Endothelial cell of umbilical vein (primary cell): ENCODE results near the gene GUCA1A. TPM values are rescaled to one million over a fixed set of nuclear protein-coding genes. Genes with fewer than 3 reads are reported as not detected.

Source experiments
- BruUV-seq: library from RNA; stranded (reverse); fragments of 400-500 nt; replicated peaks from 2 replicates; lab custom pipeline; 2021; lab: Mats Ljungman, UMichigan
- CTCF ChIA-PET: fragments of 300-600, 350-600 bp; sonication (Branson Sonifier 250); formaldehyde crosslinking; loops from one replicate; lab custom pipeline; 2021; ENCODE audit warnings: antibody characterized with exemption, inconsistent platforms; lab: Charles Lee
- POLR2A ChIA-PET: fragments of 300-600, 350-600 bp; sonication (Branson Sonifier 250); formaldehyde crosslinking; loops from one replicate; lab custom pipeline; 2021; ENCODE audit warnings: antibody characterized with exemption, inconsistent platforms; lab: Charles Lee
- DNase-seq: peaks from one replicate; pipeline ENCODE4 v3.0.0-alpha.2; 2011; ENCODE audit warnings: low read depth, low spot score
- FAIRE-seq: peaks from 2 replicates; lab custom pipeline; 2011; peaks lifted over from hg19 to GRCh38; lab: Jason Lieb, UNC
- H2AFZ ChIP-seq: 2 replicates; pipeline ENCODE4 v1.6.0; 2012; ENCODE audit warnings: low read depth, low read length, control low read depth, inconsistent platforms
- H3K27ac ChIP-seq: 2 replicates; pipeline ENCODE4 v1.5.1; 2011; ENCODE audit warnings: low read depth, mild to moderate bottlenecking, control low read depth, low read length, moderate library complexity; ENCODE audit not compliant: insufficient read depth
- H3K27me3 ChIP-seq, 2 experiments: 2 replicates each; pipeline versions ENCODE4 v1.6.0 to v1.6.1; 2011; ENCODE audit warnings: low read length in 2 of 2, mixed read lengths in 1 of 2; ENCODE audit not compliant: control insufficient read depth in 2 of 2, insufficient read depth in 2 of 2
- H3K36me3 ChIP-seq, 2 experiments: 2 replicates in 1 of 2; 3 replicates in 1 of 2; pipeline ENCODE4 v1.5.1; 2011; ENCODE audit warnings: low read length in 2 of 2, mild to moderate bottlenecking in 1 of 2, moderate library complexity in 1 of 2; ENCODE audit not compliant: control insufficient read depth in 2 of 2, insufficient read depth in 2 of 2; ENCODE audit errors: extremely low read depth in 1 of 2
- H3K4me1 ChIP-seq: 3 replicates; pipeline ENCODE4 v1.5.1; 2011; ENCODE audit warnings: mild to moderate bottlenecking, low read length; ENCODE audit not compliant: control insufficient read depth, insufficient read depth; ENCODE audit errors: extremely low read depth
- H3K4me2 ChIP-seq: 2 replicates; pipeline ENCODE4 v1.6.1; 2011; ENCODE audit warnings: low read length, control low read depth, mixed read lengths; ENCODE audit not compliant: insufficient read depth
- H3K4me3 ChIP-seq, 3 experiments: fragments of 200-600 bp in 1 of 3; sonication (generic), shearing (Covaris generic) in 1 of 3; replicated peaks in 1 of 3; 2 replicates each; pipeline ENCODE4 v1.5.1; 2011 to 2016; ENCODE audit warnings: control low read depth in 3 of 3, low read length in 3 of 3, mild to moderate bottlenecking in 2 of 3, inconsistent platforms in 1 of 3, low read depth in 1 of 3, moderate library complexity in 1 of 3; ENCODE audit not compliant: insufficient read depth in 1 of 3
- H3K79me2 ChIP-seq: 2 replicates; pipeline ENCODE4 v1.6.0; 2012; ENCODE audit warnings: low read length, inconsistent platforms; ENCODE audit not compliant: control insufficient read depth, insufficient read depth
- H3K9ac ChIP-seq: replicated peaks from 2 replicates; pipeline ENCODE3; 2011; ENCODE audit warnings: low read length, control low read depth; ENCODE audit not compliant: insufficient read depth; ENCODE audit errors: extremely low read depth
- H3K9me1 ChIP-seq: replicated peaks from 3 replicates; pipeline ENCODE4 v1.6.0; 2011; ENCODE audit warnings: mild to moderate bottlenecking, low read length; ENCODE audit not compliant: control insufficient read depth, insufficient read depth; ENCODE audit errors: extremely low read depth
- H3K9me3 ChIP-seq: replicated peaks from 2 replicates; pipeline ENCODE4 v1.5.1; 2012; ENCODE audit warnings: low read length, inconsistent platforms; ENCODE audit not compliant: control insufficient read depth, insufficient read depth
- H4K20me1 ChIP-seq: replicated peaks from 2 replicates; pipeline ENCODE3; 2011; ENCODE audit warnings: mild to moderate bottlenecking, low read length; ENCODE audit not compliant: control insufficient read depth, insufficient read depth; ENCODE audit errors: extremely low read depth
- CTCF ChIP-seq, 2 donors: IDR thresholded peaks; 1 replicate in 1 of 2; 2 replicates in 1 of 2; pipeline ENCODE4 v1.5.1; 2011; ENCODE audit warnings: low read length in 2 of 2, mild to moderate bottlenecking in 2 of 2, moderate library complexity in 2 of 2, control low read depth in 1 of 2, inconsistent platforms in 1 of 2, low read depth in 1 of 2; ENCODE audit not compliant: insufficient read depth in 1 of 2; ENCODE audit errors: extremely low read depth in 1 of 2
- EZH2 ChIP-seq: IDR thresholded peaks from 2 replicates; pipeline ENCODE4 v1.6.1; 2012; ENCODE audit warnings: borderline replicate concordance, low read depth, mild to moderate bottlenecking, moderate library complexity, low read length, inconsistent platforms; ENCODE audit not compliant: severe bottlenecking
- FOS ChIP-seq: IDR thresholded peaks from 2 replicates; pipeline ENCODE4 v1.6.1; 2011; ENCODE audit warnings: mild to moderate bottlenecking, low read length, moderate library complexity, borderline replicate concordance; ENCODE audit not compliant: insufficient read depth
- GATA2 ChIP-seq: IDR thresholded peaks from 2 replicates; pipeline ENCODE4 v1.7.0; 2011; ENCODE audit warnings: low read depth, mild to moderate bottlenecking, moderate library complexity, mixed read lengths, low read length; ENCODE audit not compliant: insufficient read length, insufficient read depth
- JUN ChIP-seq: IDR thresholded peaks from 2 replicates; pipeline ENCODE4 v1.6.1; 2011; ENCODE audit warnings: borderline replicate concordance, low read depth; ENCODE audit not compliant: insufficient read length, insufficient read depth
- MAX ChIP-seq: IDR thresholded peaks from 2 replicates; pipeline ENCODE4 v1.6.1; 2011; ENCODE audit not compliant: insufficient read depth, insufficient read length
- MYC ChIP-seq: IDR thresholded peaks from one replicate; pipeline ENCODE4 v1.6.1; 2011; ENCODE audit warnings: mild to moderate bottlenecking, low read depth, low read length
- POLR2A ChIP-seq: IDR thresholded peaks from 2 replicates; pipeline ENCODE4 v1.6.1; 2012; ENCODE audit warnings: low read depth, mild to moderate bottlenecking, control low read depth, low read length
- POLR2AphosphoS5 ChIP-seq: IDR thresholded peaks from 2 replicates; pipeline ENCODE4 v1.6.1; 2012; ENCODE audit warnings: low read depth, mild to moderate bottlenecking, control low read depth, low read length, moderate library complexity; ENCODE audit not compliant: insufficient read depth
- dilution Hi-C: fragments of 300-500 bp; cut with MboI; formaldehyde crosslinking; loops from one replicate; pipeline ENCODE4 v1.15.0; 2019; ENCODE audit warnings: low sequenced_read_pairs; ENCODE audit not compliant: extremely low pct_ligation_motif_present
- intact Hi-C: fragments of 100-400 bp; cut with micrococcal nuclease; formaldehyde crosslinking; loops from one replicate; pipeline ENCODE4 v1.10.0; 2022
- polyA plus RNA-seq, 4 experiments: library from polyadenylated mRNA; depleted of rRNA in 3 of 4; stranded (reverse) in 3 of 4; unstranded in 1 of 4; fragments of >200 nt; gene quantifications; 2 replicates each; pipeline versions ENCODE4 v1.2.1 to v1.2.3, GENCODE V29; 2011 to 2012; ENCODE audit warnings: missing spikeins in 1 of 4
- total RNA-seq: library from RNA; stranded (reverse); gene quantifications from 2 replicates; pipeline ENCODE4 v1.2.3, GENCODE V29; 2021

GUCA1A gene
- total and polyA plus RNA-seq, 2 donors (not counting 3 experiments of a cell fraction or from before 2014, with no cell fraction given): 0.04 to 0.22 TPM

GRCh38 chr6:42158011-42158410 lies 15.2 kb upstream of the GUCA1A start:
- TF ChIP-seq GATA2 (no peak), MYC (no peak), POLR2A (no peak), CTCF (IDR thresholded peaks at IDR 0.05; ENCODE audit: extremely low read depth in 1 of 2, insufficient read depth in 1 of 2, low read depth in 1 of 2, low read length in 2 of 2) (no peak), JUN (no peak), POLR2AphosphoS5 (no peak)
- intact Hi-C loops: no loop called here
- no peak overlapping the region for H3K4me3 ChIP-seq
- H3K27ac ChIP-seq: no peak overlapping the region
- dilution Hi-C loops: no loop called here
- no peak overlapping the region for H3K4me2 ChIP-seq
- H2AFZ ChIP-seq: no peak overlapping the region
- no peaks in the 10 kb centered on the region for H3K9me3 ChIP-seq
- ChIA-PET CTCF (interaction anchor here (0.6 kb wide), 1 partner anchor 96 kb away, joined by 4 read pairs; no protein-coding TSS in a partner anchor), POLR2A (no interaction called here)
- no peak for DNase-seq
- no peaks in the 10 kb centered on the region for H4K20me1 ChIP-seq
- no peaks in the 10 kb centered on the region for H3K79me2 ChIP-seq
- no peaks in the 10 kb centered on the region for H3K36me3 ChIP-seq
- H3K9me1 ChIP-seq: no peaks in the 10 kb centered on the region
- no peak for FAIRE-seq
- peaks cover 5 to 6% of the 10 kb centered on the region in 2 experiments for H3K27me3 ChIP-seq
- no peak overlapping the region for H3K9ac ChIP-seq
- no peaks in the 10 kb centered on the region for H3K4me1 ChIP-seq
- BruUV-seq: no TSS peak

- no peaks in the 10 kb centered on the region for H4K20me1 ChIP-seq
- intact Hi-C loops: no loop called here
- CTCF ChIA-PET: interaction anchor here (0.6 to 1.2 kb wide), 2 partner anchors 50 to 97 kb away, joined by 3 to 4 read pairs; no protein-coding TSS in a partner anchor
Measured at GRCh38 chr6:42158631-42159030, 14.5 kb upstream of the GUCA1A start.

More at GRCh38 chr6:42158631-42159030, 14.5 kb upstream of the GUCA1A start:
- Histone ChIP-seq H3K9me1 (no peaks in the 10 kb centered on the region), H3K27ac (no peak overlapping the region), H3K79me2 (no peaks in the 10 kb centered on the region), H3K9ac (no peak overlapping the region), H3K4me3 (no peak overlapping the region), H3K27me3 (peaks cover 5 to 6% of the 10 kb centered on the region in 2 experiments), H3K4me1 (no peaks in the 10 kb centered on the region), H2AFZ (no peak overlapping the region), H3K9me3 (no peaks in the 10 kb centered on the region), H3K4me2 (no peak overlapping the region), H3K36me3 (no peaks in the 10 kb centered on the region)
- TF ChIP-seq EZH2 (no peak), JUN (no peak), MYC (no peak), POLR2A (no peak), CTCF (IDR thresholded peaks at IDR 0.05; ENCODE audit: extremely low read depth in 1 of 2, insufficient read depth in 1 of 2, low read depth in 1 of 2, low read length in 2 of 2) (no peak), POLR2AphosphoS5 (no peak), MAX (no peak), GATA2 (no peak), FOS (no peak)
- no TSS peak for BruUV-seq
- POLR2A ChIA-PET: no interaction called here
- no peak for DNase-seq
- dilution Hi-C loops: no loop called here
- FAIRE-seq: no peak
